Measurements from ENCODE around the gene BORCS5.

DNA sequence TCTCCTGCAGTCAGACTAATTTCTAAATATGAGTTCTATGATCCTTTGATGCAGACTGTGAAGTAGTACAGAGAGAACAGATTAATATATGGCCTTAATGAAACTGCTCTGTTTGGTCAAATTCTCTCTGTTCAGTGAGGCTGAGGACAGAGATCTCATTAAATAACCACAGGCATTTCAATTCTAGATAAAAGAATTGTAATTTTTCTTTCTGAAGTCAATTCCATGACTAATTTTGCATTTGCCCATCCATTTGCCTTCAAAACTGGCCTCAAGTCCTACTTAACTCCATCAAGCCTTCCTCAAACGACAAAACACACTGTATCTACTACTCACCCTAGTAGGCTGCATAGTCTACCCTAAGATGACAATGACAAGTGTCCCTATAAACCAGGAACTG is 138.7 kb downstream of the BORCS5 start:
- TF ChIP-seq, protein P1, sequence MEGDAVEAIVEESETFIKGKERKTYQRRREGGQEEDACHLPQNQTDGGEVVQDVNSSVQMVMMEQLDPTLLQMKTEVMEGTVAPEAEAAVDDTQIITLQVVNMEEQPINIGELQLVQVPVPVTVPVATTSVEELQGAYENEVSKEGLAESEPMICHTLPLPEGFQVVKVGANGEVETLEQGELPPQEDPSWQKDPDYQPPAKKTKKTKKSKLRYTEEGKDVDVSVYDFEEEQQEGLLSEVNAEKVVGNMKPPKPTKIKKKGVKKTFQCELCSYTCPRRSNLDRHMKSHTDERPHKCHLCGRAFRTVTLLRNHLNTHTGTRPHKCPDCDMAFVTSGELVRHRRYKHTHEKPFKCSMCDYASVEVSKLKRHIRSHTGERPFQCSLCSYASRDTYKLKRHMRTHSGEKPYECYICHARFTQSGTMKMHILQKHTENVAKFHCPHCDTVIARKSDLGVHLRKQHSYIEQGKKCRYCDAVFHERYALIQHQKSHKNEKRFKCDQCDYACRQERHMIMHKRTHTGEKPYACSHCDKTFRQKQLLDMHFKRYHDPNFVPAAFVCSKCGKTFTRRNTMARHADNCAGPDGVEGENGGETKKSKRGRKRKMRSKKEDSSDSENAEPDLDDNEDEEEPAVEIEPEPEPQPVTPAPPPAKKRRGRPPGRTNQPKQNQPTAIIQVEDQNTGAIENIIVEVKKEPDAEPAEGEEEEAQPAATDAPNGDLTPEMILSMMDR (IDR thresholded peaks at IDR 0.05; ENCODE audit: insufficient read depth, low read length, poor library complexity, severe bottlenecking) = no peak
- TF ChIP-seq EZH2phosphoT487 (conservative IDR thresholded peaks at IDR 0.05; ENCODE audit: low read length) = no peak
